GM21619 (cell line): ENCODE data around the gene MAFG.
"Not testable (repeated sequence)": the region's sequence is repeated elsewhere in the genome, so short reads cannot be mapped to it uniquely, and the experiment has no call there.

ENCODE experiments used
- ATAC-seq: cut with Tn5 transposase; IDR thresholded peaks from one replicate; pipeline ENCODE4 v1.9.1; 2021; ENCODE audit not compliant: unreplicated experiment

The MAFG gene

GRCh38 chr17:81958633-81959342 lies 31.3 kb upstream of the MAFG start:
- no peak for ATAC-seq

GRCh38 chr17:81957691-81958432 lies 30.3 kb upstream of the MAFG start:
- no peak for ATAC-seq

- no peak for ATAC-seq
Observed at GRCh38 chr17:81956607-81957589, 29.4 kb upstream of the MAFG start.

GRCh38 chr17:81955756-81956544 lies 28.4 kb upstream of the MAFG start:
- no peak for ATAC-seq

- ATAC-seq = no peak
Observed at GRCh38 chr17:81955058-81955681, 27.6 kb upstream of the MAFG start.

GRCh38 chr17:81954131-81955057 lies 26.9 kb upstream of the MAFG start:
- ATAC-seq = no peak

- ATAC-seq = not testable (repeated sequence)
Observed at GRCh38 chr17:81953443-81953842, 25.9 kb upstream of the MAFG start.

GRCh38 chr17:81952792-81953228 lies 25.3 kb upstream of the MAFG start:
- no peak for ATAC-seq

- no peak for ATAC-seq
Observed at GRCh38 chr17:81951785-81952684, 24.5 kb upstream of the MAFG start.

GRCh38 chr17:81950501-81950900 lies 23.0 kb upstream of the MAFG start:
- ATAC-seq = no peak

GRCh38 chr17:81948635-81949378 lies 21.3 kb upstream of the MAFG start:
- no peak for ATAC-seq

- no peak for ATAC-seq
Observed at GRCh38 chr17:81947189-81947588, 19.7 kb upstream of the MAFG start, which contains the start of gene MYADML2. Gene MYADML2, minus strand, starts transcription at chr17:81947233. Its CDS starts 5,492 bp downstream, at chr17:81941741.

- ATAC-seq = no peak
Observed at GRCh38 chr17:81944858-81945257, 17.3 kb upstream of the MAFG start.

GRCh38 chr17:81942167-81942553 lies 14.6 kb upstream of the MAFG start:
- ATAC-seq = no peak

- ATAC-seq = no peak
Observed at GRCh38 chr17:81941484-81942166, 14.1 kb upstream of the MAFG start.
